Heart left ventricle (tissue), 13 donors: ENCODE results near the gene SMC6.

ENCODE experiments used
- CTCF ChIP-seq, 12 donors: fragments of 200-600 bp; sonication (generic) in 4 of 12; IDR thresholded peaks; one replicate each; pipeline versions ENCODE4 v1.5.0 to v1.8.0; 2018 to 2022; ENCODE audit warnings: antibody characterized with exemption in 12 of 12, mild to moderate bottlenecking in 5 of 12
- POLR2A ChIP-seq, 2 donors: fragments of 450-650 bp; IDR thresholded peaks; one replicate each; pipeline ENCODE4 v1.6.1; 2017; ENCODE audit warnings: antibody characterized with exemption in 2 of 2, mild to moderate bottlenecking in 2 of 2, moderate library complexity in 2 of 2
- donor health status: ischemic (EF 13 %, LVEDD 7.1; RV severe dilation, severe dysfunction).
- donor health status: DM: no; HTN: yes; CAD: no.
- donor health status: DM: no; HTN: no; CAD: no.
- donor health status: ischemic (EF 25% LVEDD 6.9; RV normal size, moderate dysfunction).
- donor health status: ischemic (EF 25% LVEDD 5.7; RV mildly dilated, moderate dysfunction).
- donor health status: ischemic (EF 35%, LVEDD 5.7; RV mildly dilated, moderate dysfunction).
- donor health status: nonischemic (EF 11% LVEDD 7.7; RV severe dilation, severe dysfunction).
- donor health status: DM: yes; HTN: yes; CAD: no.
- donor health status: PGD.
- donor health status: ischemic (EF 29% LVEDD 5.4; RV normal size, mild dysfunction).
- donor health status: nonischemic (EF 23%, LVEDD 6.1; RV moderate dilation, normal function).

GRCh38 chr2:17646838-17647701 lies 106.5 kb downstream of the SMC6 start:
- no peak for TF ChIP-seq CTCF (IDR thresholded peaks at IDR 0.05)
- TF ChIP-seq POLR2A (IDR thresholded peaks at IDR 0.05), result no peak
